Uterus (tissue), 4 donors: ENCODE measurements around the gene ISLR2. TPM values are rescaled to one million over a fixed set of nuclear protein-coding genes. Genes with fewer than 3 reads are reported as not detected.
A peak's percentile ranks its signal among the peaks of the same experiment; 100 is the strongest.

ENCODE experiments used
- DNase-seq, 2 donors: peaks; one replicate each; pipeline ENCODE4 v3.0.0-alpha.2; 2019 to 2020
- H3K27ac ChIP-seq, 2 donors: fragments of 200-600 bp; sonication (generic); 1 replicate in 1 of 2; 2 replicates in 1 of 2; pipeline ENCODE4 v1.5.1; 2016 to 2018
- H3K27me3 ChIP-seq, 2 donors: fragments of 200-600 bp; sonication (generic); one replicate each; pipeline ENCODE4 v1.5.1; 2018 to 2019; ENCODE audit warnings: control low read depth in 1 of 2
- H3K36me3 ChIP-seq, 2 donors: fragments of 200-600 bp; sonication (generic); one replicate each; pipeline ENCODE4 v1.5.1; 2019; ENCODE audit warnings: control low read depth in 1 of 2
- H3K4me1 ChIP-seq, 2 donors: fragments of 200-600 bp; sonication (generic); one replicate each; pipeline ENCODE4 v1.5.1; 2018 to 2019; ENCODE audit warnings: control low read depth in 1 of 2
- H3K4me3 ChIP-seq, 2 donors: fragments of 200-600 bp; sonication (generic); 1 replicate in 1 of 2; 2 replicates in 1 of 2; pipeline ENCODE4 v1.5.1; 2018 to 2019; ENCODE audit warnings: mild to moderate bottlenecking in 1 of 2
- H3K9me3 ChIP-seq, 2 donors: fragments of 200-600 bp; sonication (generic); one replicate each; pipeline ENCODE4 v1.5.1; 2019; ENCODE audit warnings: control low read depth in 1 of 2
- CTCF ChIP-seq, 4 experiments: fragments of 200-600 bp in 2 of 4; fragments of 450-650 bp in 2 of 4; sonication (generic) in 2 of 4; IDR thresholded peaks; one replicate each; pipeline ENCODE4 v1.5.1; 2016 to 2019; ENCODE audit warnings: antibody characterized with exemption in 4 of 4, mild to moderate bottlenecking in 2 of 4, moderate library complexity in 1 of 4
- POLR2A ChIP-seq, 2 donors: fragments of 450-650 bp; IDR thresholded peaks; one replicate each; pipeline ENCODE4 v1.6.1; 2016; ENCODE audit warnings: antibody characterized with exemption in 2 of 2, mild to moderate bottlenecking in 1 of 2, moderate library complexity in 1 of 2
- intact Hi-C: fragments of 100-400 bp; cut with DNase I; formaldehyde crosslinking; loops from one replicate; pipeline ENCODE4 v1.15.1; 2023; ENCODE audit warnings: low total_unique reads
- total RNA-seq, 4 donors: library from RNA; depleted of rRNA in 3 of 4; stranded (reverse); fragments of >200 nt in 3 of 4; gene quantifications; one replicate each; pipeline versions ENCODE4 v1.1.0 to v1.2.4, GENCODE V29; 2014 to 2023
- donor health status: DM: yes; HTN: yes; CAD: no.

Gene ISLR2
- total RNA-seq, 4 donors from 2014 or later = 0.77 to 11.8 (median 5.1) TPM; not detected in 1

GRCh38 chr15:74131628-74132413, 1.4 kb downstream of the ISLR2 start:
- H3K4me3 ChIP-seq = no peak overlapping the region
- peaks cover 0 to 11% of the 10 kb centered on the region in 2 donors for H3K4me1 ChIP-seq
- intact Hi-C loops = no loop called here
- H3K9me3 ChIP-seq = no peaks in the 10 kb centered on the region
- H3K27ac ChIP-seq = no peak overlapping the region
- H3K36me3 ChIP-seq = no peaks in the 10 kb centered on the region
- DNase-seq = no peak
- H3K27me3 ChIP-seq = peaks cover 23% of the 10 kb centered on the region in 2 donors
- no peak for TF ChIP-seq POLR2A (IDR thresholded peaks at IDR 0.05)
- TF ChIP-seq CTCF (IDR thresholded peaks at IDR 0.05) = no peak

- Histone ChIP-seq H3K36me3 (no peaks in the 10 kb centered on the region), H3K4me1 (peaks cover 0 to 11% of the 10 kb centered on the region in 2 donors), H3K4me3 (no peak overlapping the region), H3K27me3 (peaks cover 23% of the 10 kb centered on the region in 2 donors), H3K9me3 (no peaks in the 10 kb centered on the region), H3K27ac (no peak overlapping the region)
- intact Hi-C loops = no loop called here
- no peak for DNase-seq
- TF ChIP-seq CTCF (IDR thresholded peaks at IDR 0.05) = no peak
- no peak for TF ChIP-seq POLR2A (IDR thresholded peaks at IDR 0.05)
These were observed 2.6 kb downstream of the ISLR2 start for GRCh38 chr15:74132681-74133651.

GRCh38 chr15:74133694-74134386, 3.5 kb downstream of the ISLR2 start:
- Histone ChIP-seq H3K27me3 (peaks cover 20 to 23% of the 10 kb centered on the region in 2 donors), H3K36me3 (no peaks in the 10 kb centered on the region), H3K27ac (no peak overlapping the region), H3K4me3 (no peak overlapping the region), H3K4me1 (peaks cover 0 to 11% of the 10 kb centered on the region in 2 donors), H3K9me3 (no peaks in the 10 kb centered on the region)
- intact Hi-C loops = no loop called here
- TF ChIP-seq POLR2A (IDR thresholded peaks at IDR 0.05) (no peak), CTCF (IDR thresholded peaks at IDR 0.05) (no peak)
- DNase-seq = no peak

GRCh38 chr15:74134387-74135027, 4.1 kb downstream of the ISLR2 start:
- Histone ChIP-seq H3K9me3 (no peaks in the 10 kb centered on the region), H3K27ac (no peak overlapping the region), H3K27me3 (peaks cover 14 to 23% of the 10 kb centered on the region in 2 donors), H3K4me3 (no peak overlapping the region), H3K4me1 (peaks cover 0 to 11% of the 10 kb centered on the region in 2 donors), H3K36me3 (no peaks in the 10 kb centered on the region)
- intact Hi-C loops = no loop called here
- no peak for TF ChIP-seq POLR2A (IDR thresholded peaks at IDR 0.05)
- TF ChIP-seq CTCF (IDR thresholded peaks at IDR 0.05) = peak in 1 of 4 experiments; percentile 2
- peak in 1 of 2 donors; percentile 25 for DNase-seq
